GM10248 (cell line): Measurements from ENCODE around the gene UBE2L5.

Experiments
- CTCF ChIA-PET: fragments of 300-600 bp; sonication (Branson Sonifier 250); formaldehyde crosslinking; extraction: SDS; loops from one replicate; lab custom pipeline; 2021; ENCODE audit warnings: antibody characterized with exemption; lab: Yijun Ruan, JAX
- POLR2A ChIA-PET: fragments of 350-650 bp; sonication (Branson Sonifier 250); formaldehyde crosslinking; extraction: SDS; loops from one replicate; lab custom pipeline; 2020; ENCODE audit warnings: antibody characterized with exemption; lab: Yijun Ruan, JAX
- DNase-seq: peaks from one replicate; pipeline ENCODE4 v3.0.0; 2012; ENCODE audit errors: extremely low spot score
- CTCF ChIP-seq: IDR thresholded peaks from 2 replicates; pipeline ENCODE4 v1.5.1; 2012; ENCODE audit warnings: mild to moderate bottlenecking, low read depth; ENCODE audit errors: extremely low read depth, missing control alignments, control extremely low read depth

Gene UBE2L5

DNA sequence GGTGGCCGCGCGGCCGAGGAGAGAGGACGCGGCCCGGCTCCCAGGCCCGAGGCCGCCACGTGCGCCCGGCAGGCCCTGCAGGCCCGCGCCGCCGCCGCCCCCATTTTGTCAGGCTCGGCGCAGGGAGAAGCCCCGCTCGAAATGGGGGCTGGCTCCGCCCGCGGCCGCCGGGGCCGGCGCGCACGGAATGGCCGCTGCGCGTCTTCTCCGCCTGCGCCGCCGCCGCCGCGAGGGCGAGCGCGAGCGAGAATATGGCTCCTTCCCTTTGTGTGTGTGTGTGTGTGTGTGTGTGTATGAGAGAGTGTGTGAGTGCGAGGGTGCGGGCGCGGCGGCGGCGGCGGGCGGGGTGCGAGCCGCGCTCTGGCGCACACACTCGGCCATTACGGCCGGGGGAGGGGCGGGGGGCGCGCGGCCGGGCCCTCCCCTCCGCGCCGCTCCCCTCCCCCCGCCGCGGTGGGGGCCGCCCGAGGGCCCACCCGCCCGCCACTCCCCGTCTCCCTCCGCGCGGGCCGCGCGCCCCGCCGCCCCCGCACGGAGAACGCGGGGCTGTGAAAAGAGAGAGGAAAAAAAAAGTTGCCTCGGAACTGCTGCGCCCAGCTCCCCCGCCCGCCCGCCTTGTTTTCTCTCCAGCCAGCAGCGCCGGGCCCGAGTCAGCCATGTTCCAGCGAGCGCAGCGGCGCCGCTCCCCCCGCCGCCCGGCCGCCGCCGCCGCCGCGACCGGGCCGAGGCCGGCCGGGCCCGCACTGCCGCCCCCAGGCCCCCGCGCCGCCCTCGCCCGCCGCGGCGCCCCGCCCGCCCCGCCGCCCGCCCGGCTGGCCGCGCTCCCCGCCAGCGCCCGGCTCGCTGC lies 42.4 kb downstream of the UBE2L5 start:
- peak; percentile 72 for DNase-seq
- ChIA-PET POLR2A (interaction anchor here (0.7 kb wide), 1 partner anchor 349 kb away, joined by 3 read pairs; no protein-coding TSS in a partner anchor), CTCF (interaction anchor here (1.0 kb wide), 1 partner anchor 12 kb away, joined by 3 read pairs; no protein-coding TSS in a partner anchor)
- no peak for TF ChIP-seq CTCF

DNA sequence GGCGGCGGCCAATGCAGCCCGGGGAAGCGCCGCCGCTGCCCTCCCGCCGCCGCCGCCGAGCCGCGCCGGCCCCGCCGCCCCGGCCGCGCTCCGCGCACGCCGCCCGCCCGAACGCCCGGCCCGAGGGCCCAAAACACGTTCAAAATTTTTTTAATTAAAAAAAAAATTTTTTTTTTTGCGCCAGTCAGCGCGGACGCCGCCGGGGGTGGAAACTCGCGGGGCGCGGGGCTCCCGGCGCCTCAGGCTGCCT lies 43.0 kb downstream of the UBE2L5 start:
- TF ChIP-seq CTCF = no peak
- ChIA-PET POLR2A (interaction anchor here (0.7 kb wide), 1 partner anchor 350 kb away, joined by 3 read pairs; no protein-coding TSS in a partner anchor), CTCF (no interaction called here)
- no peak for DNase-seq

DNA sequence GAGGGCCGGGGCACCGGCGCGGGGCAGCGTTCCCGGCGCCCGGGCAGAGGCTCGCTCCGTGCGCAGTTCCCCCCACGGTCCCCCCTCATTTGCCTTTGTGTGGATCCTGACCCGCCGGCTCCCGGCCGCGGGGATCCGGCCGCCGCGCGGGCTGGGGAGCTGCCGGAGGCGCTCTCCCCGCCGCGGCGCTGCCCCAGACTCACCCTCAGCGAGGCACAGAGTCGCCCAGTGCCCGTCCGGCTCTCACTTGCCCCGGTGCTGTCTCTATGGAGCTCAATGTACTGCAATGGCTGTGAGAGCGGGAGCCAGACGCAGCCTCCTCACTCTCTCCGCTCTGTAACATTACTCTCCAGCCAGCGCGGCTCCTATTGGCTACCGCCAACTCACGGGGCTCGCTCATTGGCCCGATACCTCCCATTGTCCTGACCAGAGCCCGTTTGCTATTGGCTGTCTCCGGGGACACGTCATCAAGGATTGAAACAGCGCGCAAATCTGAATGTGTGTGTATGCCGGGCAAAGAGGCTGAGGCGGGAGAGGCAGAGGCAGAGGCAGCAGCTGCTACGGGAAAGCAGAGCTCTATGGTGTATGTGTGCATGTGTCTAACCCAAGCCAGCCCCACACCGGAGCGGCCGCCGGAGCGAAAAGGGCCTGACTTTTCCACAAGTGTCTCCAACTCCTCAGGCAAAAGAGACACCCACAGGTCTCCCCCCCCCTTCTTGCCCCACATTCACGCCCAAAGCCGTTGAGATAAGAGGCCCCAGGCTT lies 43.5 kb downstream of the UBE2L5 start, which contains the start of gene HMGB1:
Gene HMGB1 (minus strand): TSS at position 344 of the 765 bp plus-strand sequence. CDS start 2,256 bp downstream, outside the sequence.
- DNase-seq = peak; percentile 95
- TF ChIP-seq CTCF = no peak
- ChIA-PET POLR2A (no interaction called here), CTCF (no interaction called here)

- TF ChIP-seq CTCF = no peak
- no peak for DNase-seq
- ChIA-PET POLR2A (no interaction called here), CTCF (no interaction called here)
Measured at GRCh38 chr13:30466358-30466714, 44.0 kb downstream of the UBE2L5 start.

DNA sequence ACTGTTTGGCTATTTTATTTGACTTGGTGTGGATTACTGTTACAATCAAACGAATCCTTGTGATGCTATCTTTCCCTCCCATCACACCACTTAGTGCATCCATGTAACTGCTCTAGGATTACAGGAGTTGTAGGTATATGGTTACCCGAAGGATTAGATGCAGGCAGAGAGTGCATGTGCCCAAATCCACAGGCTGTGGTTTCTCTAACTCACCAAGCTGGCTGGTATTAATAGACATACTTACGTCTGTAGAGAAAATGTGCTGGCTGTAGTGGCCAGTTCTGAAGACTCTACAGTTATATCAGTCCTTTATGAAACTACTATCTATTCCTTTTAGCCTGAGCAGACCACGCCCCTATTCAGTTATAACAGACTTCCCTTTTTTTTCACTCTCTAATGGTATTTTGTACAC lies 44.6 kb downstream of the UBE2L5 start:
- CTCF ChIA-PET = no interaction called here
- no peak for DNase-seq
- POLR2A ChIA-PET = no interaction called here
- TF ChIP-seq CTCF = no peak

DNA sequence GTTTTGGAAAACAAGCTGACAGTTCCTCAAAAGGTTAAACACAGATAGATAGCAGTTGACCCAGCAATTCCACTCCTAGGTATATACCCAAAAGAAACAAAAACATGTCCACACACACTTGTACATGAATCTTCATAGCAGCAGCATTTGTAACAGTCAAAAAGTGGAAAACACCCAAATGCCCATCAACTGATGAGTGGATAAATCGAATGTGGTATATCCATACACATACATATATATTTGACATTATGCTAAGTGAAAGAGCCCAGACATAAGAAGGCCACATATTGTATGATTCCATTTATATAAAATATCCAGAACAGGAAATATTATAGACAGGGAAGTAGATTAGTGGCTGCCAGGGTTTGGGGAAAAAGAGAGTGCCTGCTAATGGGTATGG lies 51.4 kb downstream of the UBE2L5 start:
- ChIA-PET POLR2A (no interaction called here), CTCF (interaction anchor here (2.8 kb wide), 1 partner anchor 11 kb away, joined by 7 read pairs; no protein-coding TSS in a partner anchor)
- DNase-seq = no peak
- no peak for TF ChIP-seq CTCF
